Activated CD8-positive, alpha-beta memory T cell treated with anti-CD3 and anti-CD28 coated beads for 24 hours (primary cell): ENCODE measurements around the gene SMIM44.
"Not testable (repeated sequence)": the region's sequence is repeated elsewhere in the genome, so short reads cannot be mapped to it uniquely, and the experiment has no call there.

ENCODE experiments used
- DNase-seq: peaks from one replicate; pipeline ENCODE4 v3.0.0-alpha.2; 2020

Gene SMIM44

GRCh38 chr19:3483226-3483628 lies at the start of gene SMIM44:
Gene SMIM44, minus strand, starts transcription at chr19:3483441. Its CDS starts 38 bp downstream, at chr19:3483403.
- DNase-seq, result no peak

- DNase-seq, result no peak
Observed at GRCh38 chr19:3533033-3533432, 49.8 kb upstream of the SMIM44 start.

GRCh38 chr19:3532154-3532786 lies 49.0 kb upstream of the SMIM44 start:
- no peak for DNase-seq

- no peak for DNase-seq
Observed at GRCh38 chr19:3531716-3532115, 48.5 kb upstream of the SMIM44 start.

- DNase-seq, result no peak
Observed at GRCh38 chr19:3530389-3530788, 47.1 kb upstream of the SMIM44 start.

GRCh38 chr19:3529299-3529698 lies 46.1 kb upstream of the SMIM44 start:
- not testable (repeated sequence) for DNase-seq

GRCh38 chr19:3528539-3529211 lies 45.4 kb upstream of the SMIM44 start:
- no peak for DNase-seq

GRCh38 chr19:3528080-3528479 lies 44.8 kb upstream of the SMIM44 start:
- no peak for DNase-seq

- DNase-seq, result no peak
Observed at GRCh38 chr19:3527238-3527910, 44.1 kb upstream of the SMIM44 start.

GRCh38 chr19:3526507-3527237 lies 43.4 kb upstream of the SMIM44 start:
- DNase-seq, result no peak

GRCh38 chr19:3524904-3525451 lies 41.7 kb upstream of the SMIM44 start:
- DNase-seq, result no peak

- no peak for DNase-seq
Observed at GRCh38 chr19:3524078-3524842, 41.0 kb upstream of the SMIM44 start.

GRCh38 chr19:3523361-3524077 lies 40.3 kb upstream of the SMIM44 start:
- DNase-seq, result no peak

- DNase-seq, result no peak
Observed at GRCh38 chr19:3522421-3523360, 39.5 kb upstream of the SMIM44 start.

GRCh38 chr19:3521104-3521445 lies 37.8 kb upstream of the SMIM44 start:
- DNase-seq, result no peak

- no peak for DNase-seq
Observed at GRCh38 chr19:3520166-3521103, 37.2 kb upstream of the SMIM44 start.

- DNase-seq, result no peak
Observed at GRCh38 chr19:3519126-3519525, 35.9 kb upstream of the SMIM44 start.

- no peak for DNase-seq
Observed at GRCh38 chr19:3518659-3519058, 35.4 kb upstream of the SMIM44 start.

GRCh38 chr19:3518255-3518654 lies 35.0 kb upstream of the SMIM44 start:
- no peak for DNase-seq
